Body of pancreas (tissue), 4 donors: Measurements from ENCODE around the gene AGPS.

Experiments used
- CTCF ChIP-seq, 7 experiments: fragments of 450-650 bp in 4 of 7; fragments of 200-600 bp in 3 of 7; sonication (generic) in 3 of 7; IDR thresholded peaks; one replicate each; pipeline ENCODE4 v1.5.1; 2016 to 2019; ENCODE audit warnings: antibody characterized with exemption in 7 of 7
- POLR2A ChIP-seq, 3 donors: fragments of 450-650 bp; IDR thresholded peaks; one replicate each; pipeline ENCODE4 v1.6.1; 2016; ENCODE audit warnings: antibody characterized with exemption in 3 of 3, mild to moderate bottlenecking in 2 of 3

- no peak for TF ChIP-seq CTCF (IDR thresholded peaks at IDR 0.05)
- no peak for TF ChIP-seq POLR2A (IDR thresholded peaks at IDR 0.05)
Observed at GRCh38 chr2:177419274-177419673, 26.7 kb downstream of the AGPS start.
